Measurements from ENCODE around the gene NOBOX.
"Not testable (repeated sequence)": the region's sequence is repeated elsewhere in the genome, so short reads cannot be mapped to it uniquely, and the experiment has no call there.

Gene NOBOX

DNA sequence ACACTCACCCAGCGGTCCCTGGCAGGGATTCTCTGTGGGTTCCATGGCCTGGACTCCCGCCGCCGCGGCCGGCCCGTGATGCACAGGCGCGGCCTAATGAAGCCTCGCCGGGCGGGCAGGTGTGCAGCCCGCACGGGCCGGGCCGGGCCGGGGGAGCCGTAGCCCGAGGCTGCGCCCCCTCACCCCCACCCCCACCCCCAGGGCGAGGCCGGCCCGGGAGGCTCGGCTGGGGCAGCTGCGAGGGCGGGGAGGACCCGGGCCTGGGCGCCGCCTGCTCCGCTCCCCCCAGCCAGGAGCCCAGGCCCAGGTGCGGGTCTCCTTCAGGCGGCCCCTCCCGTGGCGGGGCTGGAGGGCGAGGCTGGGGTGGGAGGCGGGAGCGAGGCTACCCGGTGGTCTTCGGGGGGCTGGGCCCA lies at the start of gene NOBOX:
Gene NOBOX, minus strand, starts transcription at position 45 of the 413 bp plus-strand sequence.
- no peak for DNase-seq

DNA sequence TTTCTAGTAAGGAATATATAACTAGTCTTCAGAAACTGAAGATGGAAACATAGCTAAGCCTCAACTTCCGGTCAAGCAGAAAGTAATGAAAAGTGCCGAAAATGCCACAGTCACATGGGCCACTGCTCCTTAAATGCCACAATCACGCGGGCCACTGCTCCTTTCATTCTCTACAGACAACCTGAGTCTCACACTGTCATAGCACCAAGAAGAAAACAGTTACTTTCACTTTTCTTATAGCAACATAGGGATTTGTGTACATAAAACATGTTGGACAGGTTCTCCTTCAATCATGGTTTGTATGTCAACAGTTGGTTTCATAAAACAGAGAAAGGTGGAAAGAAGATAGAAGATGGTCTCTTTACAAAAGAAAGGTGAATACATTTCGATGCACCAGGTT lies 48.6 kb upstream of the NOBOX start:
- no peak for DNase-seq

GRCh38 chr7:144445590-144445989 lies 42.1 kb upstream of the NOBOX start:
- DNase-seq: no peak

DNA sequence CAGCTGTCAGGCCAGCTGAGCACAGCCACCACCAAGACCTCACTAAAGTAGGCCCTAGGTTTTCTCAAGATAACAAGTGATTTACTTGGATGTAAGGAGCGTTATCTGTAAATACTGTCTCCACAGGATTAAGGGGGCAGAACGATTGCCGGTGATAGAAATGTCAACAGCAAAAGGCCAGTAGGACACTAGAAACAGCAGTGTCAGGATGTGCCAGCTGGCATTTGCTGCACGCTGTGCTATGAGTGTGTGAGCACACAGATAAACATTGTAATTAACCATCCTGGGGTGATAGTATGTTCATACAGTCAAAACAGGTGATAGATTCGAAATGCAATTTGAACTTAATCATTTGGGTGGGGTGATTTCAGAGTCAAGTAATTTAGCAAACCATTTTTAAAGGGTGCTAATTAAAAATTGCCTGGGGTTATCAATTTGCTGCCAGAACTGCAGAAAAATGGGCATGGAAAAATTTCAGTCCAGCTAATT lies 36.3 kb upstream of the NOBOX start:
- peak in 1 of 2 experiments; percentile 37 for DNase-seq

- DNase-seq: no peak
Measured at GRCh38 chr7:144438759-144439158, 35.3 kb upstream of the NOBOX start.

GRCh38 chr7:144437370-144438191 lies 34.1 kb upstream of the NOBOX start:
- DNase-seq: peak; percentile 15 to 63

DNA sequence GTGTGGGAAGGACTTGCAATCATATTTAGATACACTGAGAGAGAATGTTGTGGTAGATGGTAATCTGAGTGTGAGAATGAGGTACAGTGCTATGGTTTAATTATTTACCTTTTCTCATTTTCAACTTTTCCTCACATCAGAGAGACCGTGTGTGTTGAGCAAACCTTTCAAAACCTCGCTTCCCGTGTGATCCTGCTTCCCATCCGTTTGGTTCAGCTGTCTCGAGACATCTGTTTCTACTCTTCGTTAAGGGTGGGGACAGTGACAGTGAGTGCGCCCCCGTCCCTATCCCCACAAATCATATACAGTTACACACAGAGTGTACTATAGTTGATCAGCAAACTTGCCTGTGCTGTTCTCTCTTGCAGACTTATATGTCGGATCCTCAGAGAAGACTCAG lies 33.0 kb upstream of the NOBOX start:
- DNase-seq: no peak

DNA sequence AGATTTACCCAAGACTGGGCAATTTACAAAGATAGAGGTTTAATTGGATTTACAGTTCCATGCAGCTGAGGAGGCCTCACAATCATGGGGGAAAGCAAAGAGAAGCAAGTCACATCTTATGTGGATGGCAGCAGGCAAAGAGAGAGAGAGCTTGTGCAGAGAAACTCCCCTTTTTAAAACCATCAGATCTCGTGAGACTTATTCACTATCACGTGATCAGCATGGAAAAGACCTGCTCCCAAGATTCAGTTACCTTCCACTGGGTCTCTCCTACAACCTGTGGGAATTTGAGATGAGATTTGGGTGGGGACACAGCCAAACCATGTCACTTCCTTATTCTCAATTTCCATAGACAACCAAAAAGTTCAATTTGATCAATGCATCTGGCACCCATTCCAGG lies 24.9 kb upstream of the NOBOX start:
- no peak for DNase-seq

GRCh38 chr7:144427539-144427938 lies 24.0 kb upstream of the NOBOX start:
- DNase-seq: not testable (repeated sequence)

- not testable (repeated sequence) for DNase-seq
Measured at GRCh38 chr7:144418931-144419330, 15.4 kb upstream of the NOBOX start.

- DNase-seq: no peak
Measured at GRCh38 chr7:144416341-144416740, 12.8 kb upstream of the NOBOX start.

DNA sequence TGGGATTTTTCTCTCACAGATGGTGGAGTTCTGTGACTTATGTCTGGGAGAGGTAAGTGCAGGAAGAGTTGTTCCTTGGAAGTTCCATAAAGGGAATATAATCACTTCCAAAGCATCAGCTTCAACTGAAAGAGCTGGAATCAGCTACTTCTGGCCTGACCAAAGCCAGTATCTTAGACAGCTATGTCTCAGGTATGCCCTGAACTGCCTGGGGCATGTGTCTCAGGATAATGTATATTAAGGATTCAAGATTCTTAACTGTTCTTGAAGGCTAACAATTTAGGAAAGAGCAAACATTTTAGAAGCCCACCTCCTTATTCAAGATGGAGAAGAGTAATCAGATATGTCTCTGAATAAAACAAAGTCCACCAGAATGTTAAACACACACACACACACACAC lies 12.4 kb upstream of the NOBOX start:
- no peak for DNase-seq

DNA sequence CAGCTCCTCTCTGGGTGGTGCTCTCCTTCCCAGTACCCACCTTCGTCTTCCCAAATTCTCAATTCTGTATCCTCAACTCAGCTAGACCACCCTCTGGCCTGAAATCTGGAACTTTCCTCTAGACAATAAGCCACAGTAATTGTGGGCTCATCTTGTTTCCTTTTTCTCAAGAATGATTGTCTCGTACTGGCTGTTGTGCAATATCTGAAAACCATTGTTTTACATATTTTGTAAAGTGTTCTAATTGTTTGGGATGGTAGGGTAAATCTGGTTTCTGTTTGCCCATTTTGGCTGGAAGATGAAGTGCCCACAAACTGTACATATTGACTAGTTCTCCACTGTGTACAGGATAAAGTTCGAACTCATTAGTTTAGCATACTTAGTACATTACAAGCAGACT lies 11.3 kb upstream of the NOBOX start:
- DNase-seq: no peak

DNA sequence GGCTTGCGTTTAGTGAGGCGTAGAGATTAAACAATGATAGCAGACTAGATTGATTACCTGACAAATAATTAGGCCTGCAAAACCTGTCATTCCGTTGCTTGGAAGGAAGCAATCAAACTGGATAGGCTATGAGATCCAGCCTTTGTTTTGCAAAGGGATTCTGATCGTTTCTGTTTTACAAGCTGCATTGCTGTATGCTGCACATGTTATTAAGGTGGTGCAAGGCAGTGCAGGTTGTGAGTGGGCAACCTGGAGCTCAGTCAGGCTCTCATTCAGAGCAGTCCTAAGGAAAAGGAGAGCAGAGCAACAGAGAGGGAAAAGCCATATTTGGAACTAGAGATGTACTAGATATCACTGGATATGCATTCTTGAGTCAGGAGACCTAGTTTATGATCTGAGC lies 6.9 kb upstream of the NOBOX start:
- DNase-seq: no peak

DNA sequence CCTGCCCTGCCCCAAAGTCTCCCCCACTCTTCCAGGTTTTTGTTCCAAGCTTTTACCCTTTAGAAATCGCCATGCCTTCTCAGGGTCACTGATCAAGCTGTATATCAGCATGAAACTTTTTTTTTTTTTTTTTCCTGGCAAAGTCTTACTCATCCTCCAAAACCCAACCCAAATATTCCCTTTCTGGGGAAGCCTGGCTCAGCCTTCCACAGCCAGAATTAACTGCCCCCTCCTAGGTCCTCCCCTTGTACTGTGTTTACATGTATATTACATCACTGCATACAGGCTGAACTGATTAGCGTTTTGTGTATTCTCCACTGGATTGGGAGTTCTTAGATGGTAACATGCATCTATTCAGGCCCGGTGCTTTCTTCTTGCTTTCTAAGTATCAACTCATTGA lies 4.6 kb upstream of the NOBOX start:
- no peak for DNase-seq

DNA sequence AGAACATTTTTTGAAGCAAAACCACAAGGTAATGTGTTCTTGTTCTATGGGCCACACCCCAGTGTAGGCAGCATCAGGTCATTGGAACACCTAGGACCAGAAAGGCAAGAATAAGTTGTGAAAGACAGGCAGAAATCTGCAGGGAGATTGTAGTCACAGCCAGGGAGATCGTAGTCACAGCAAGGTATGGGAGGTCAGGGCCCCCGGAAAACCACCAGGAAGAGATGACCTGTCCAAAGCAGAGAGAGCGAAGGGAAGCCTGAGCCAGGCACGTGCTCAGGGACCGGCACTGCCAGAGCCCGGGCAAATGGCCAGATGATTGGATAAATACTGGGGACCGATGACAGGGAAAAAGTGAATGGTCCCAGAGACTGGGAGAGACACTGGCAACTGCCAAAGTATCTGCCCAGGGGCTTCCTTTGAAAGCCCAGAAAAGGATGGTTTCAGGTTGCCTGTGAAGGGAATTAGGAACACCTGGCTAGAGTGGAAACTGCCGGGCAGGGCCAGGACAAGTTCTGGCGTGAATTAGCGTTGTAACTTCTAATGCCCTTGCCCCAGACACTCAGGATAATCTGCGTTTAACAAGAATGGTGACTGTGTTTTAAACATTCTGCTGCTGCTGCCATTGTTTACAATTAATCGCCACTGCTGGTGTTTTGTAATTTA lies 3.9 kb upstream of the NOBOX start:
- peak in 1 of 2 experiments; percentile 38 for DNase-seq

- DNase-seq: no peak
Measured at GRCh38 chr7:144404946-144405345, 1.5 kb upstream of the NOBOX start.

DNA sequence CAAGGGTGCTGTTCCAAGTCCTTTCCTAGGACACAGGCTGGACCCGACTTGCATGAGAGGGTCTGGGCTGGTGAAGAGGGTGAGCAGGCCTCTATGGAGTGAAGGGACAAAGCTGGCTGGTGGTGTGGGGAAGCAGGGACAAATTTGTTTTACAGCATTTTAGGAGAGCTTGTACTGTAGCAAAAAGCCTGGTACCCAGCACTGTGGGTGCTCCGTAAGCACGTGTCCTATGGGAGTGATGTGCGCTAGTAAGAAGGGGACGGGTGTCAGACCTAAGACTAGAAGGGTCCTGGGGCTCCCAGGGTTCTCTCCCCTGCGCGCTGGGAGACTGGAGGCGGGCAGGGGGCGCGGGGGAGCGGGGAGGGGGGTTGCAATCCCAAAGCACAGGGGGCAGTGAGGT lies 391 bp downstream of the NOBOX start:
- DNase-seq: no peak

DNA sequence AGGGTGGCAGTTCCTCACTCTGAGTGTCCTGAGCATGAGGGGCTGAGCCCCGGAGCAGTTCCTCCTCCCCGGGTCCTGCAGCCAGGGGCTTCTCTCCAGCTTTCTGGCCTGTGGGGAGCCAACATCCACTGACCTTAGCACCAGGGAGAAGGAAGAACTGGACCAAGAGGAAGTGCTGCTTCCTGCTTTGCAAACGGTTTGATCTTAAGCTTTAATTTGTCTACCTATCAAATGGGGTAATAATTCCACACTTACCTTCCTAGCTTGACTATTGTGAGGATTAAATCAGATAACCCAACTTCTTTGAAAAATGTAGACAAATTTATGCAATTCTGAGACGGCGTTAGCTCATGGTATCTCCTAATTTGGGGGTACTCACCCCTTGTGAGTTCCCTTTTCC lies 2.0 kb downstream of the NOBOX start:
- DNase-seq: no peak

GRCh38 chr7:144399946-144400345 lies 3.5 kb downstream of the NOBOX start:
- DNase-seq: no peak

DNA sequence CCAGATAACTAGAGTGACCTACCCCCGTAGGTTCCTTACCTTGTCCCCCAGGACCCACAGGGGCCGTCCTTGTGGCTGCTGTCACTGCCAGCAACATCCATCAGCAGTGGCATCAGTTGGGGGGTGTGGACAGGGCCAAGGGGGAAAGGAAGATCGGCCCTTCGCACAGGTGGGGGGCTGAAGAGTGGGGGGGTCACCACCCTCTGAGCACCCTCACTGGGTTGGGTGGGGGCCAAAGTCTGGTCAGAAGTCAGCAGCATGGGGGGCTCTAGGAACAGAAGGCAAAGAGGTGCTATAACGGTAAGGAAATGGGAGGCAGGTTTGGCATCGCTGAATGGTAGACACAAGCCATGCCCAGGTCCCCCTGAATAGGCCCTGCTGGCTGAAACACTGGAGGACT lies 4.6 kb downstream of the NOBOX start:
- no peak for DNase-seq

GRCh38 chr7:144398291-144398690 lies 5.2 kb downstream of the NOBOX start:
- DNase-seq: no peak

DNA sequence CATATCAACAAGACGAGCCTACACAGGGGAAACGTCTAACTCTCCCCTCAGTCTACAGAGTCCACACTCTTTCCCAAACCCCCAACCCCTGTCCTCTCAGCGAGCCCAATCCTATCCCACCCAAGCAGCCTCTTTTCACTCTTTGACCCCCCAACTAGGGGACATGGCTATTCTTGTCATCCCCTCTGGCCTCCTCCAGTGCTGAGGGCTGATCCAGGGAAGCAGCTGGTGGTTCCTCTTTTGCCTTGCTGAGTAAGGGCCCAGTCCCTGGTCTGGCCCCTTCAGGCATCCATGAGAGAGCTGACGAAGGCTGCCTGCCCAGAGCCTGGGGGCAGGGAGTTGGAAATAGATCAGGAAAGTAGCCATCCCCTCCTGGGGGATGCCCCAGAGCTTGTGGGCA lies 6.4 kb downstream of the NOBOX start:
- DNase-seq: no peak

DNA sequence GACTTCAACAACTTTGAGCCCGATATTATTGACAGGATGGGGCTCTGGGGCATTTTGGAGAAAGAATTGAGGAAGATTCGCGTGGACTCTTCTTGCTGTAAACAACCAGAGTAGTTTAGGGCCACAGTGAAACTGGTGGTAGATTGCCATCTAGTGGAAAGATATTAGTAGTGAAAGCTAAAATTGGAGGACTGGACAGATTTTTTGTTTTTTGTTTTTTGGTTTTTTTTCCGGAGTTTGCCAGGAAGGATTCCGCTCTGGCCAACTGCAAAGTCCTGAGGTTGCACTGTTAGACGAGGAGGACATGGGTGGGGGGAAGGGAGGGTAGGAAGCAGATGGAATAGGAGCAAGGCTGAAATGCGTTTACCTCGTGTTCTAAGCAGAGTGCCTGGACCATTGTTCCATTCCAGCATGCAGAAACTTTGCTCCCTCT lies 11.7 kb downstream of the NOBOX start:
- DNase-seq: peak; percentile 0 to 54
